GM23248 (cell line): ENCODE measurements around the gene GPX6.

Experiments used
- EZH2 ChIP-seq: fragments of 200-600 bp; sonication (generic); IDR thresholded peaks from 2 replicates; pipeline ENCODE4 v1.6.1; 2018; ENCODE audit warnings: antibody characterized with exemption, mild to moderate bottlenecking; ENCODE audit not compliant: insufficient read depth, poor library complexity, severe bottlenecking
- EZH2phosphoT487 ChIP-seq: fragments of 200-600 bp; sonication (generic); IDR thresholded peaks from 2 replicates; pipeline ENCODE4 v1.6.1; 2018; ENCODE audit warnings: antibody characterized with exemption, moderate library complexity, mild to moderate bottlenecking, low read depth; ENCODE audit not compliant: insufficient read depth

GRCh38 chr6:28458568-28458967 is 57.0 kb downstream of the GPX6 start:
- TF ChIP-seq EZH2 = no peak
- no peak for TF ChIP-seq EZH2phosphoT487
